Astrocyte (in vitro differentiated cells and primary cell): ENCODE results near the gene GJB5.

Experiments
- EZH2 ChIP-seq: IDR thresholded peaks from 2 replicates; pipeline ENCODE4 v1.6.1; 2012; ENCODE audit warnings: mild to moderate bottlenecking, low read length, inconsistent platforms; ENCODE audit not compliant: insufficient read depth
- TF ChIP-seq, protein P1 (sequence below): IDR thresholded peaks from 2 replicates; pipeline ENCODE4 v1.5.1; 2011; ENCODE audit warnings: low read depth, mild to moderate bottlenecking, inconsistent platforms, low read length, moderate library complexity; ENCODE audit not compliant: insufficient read depth

DNA sequence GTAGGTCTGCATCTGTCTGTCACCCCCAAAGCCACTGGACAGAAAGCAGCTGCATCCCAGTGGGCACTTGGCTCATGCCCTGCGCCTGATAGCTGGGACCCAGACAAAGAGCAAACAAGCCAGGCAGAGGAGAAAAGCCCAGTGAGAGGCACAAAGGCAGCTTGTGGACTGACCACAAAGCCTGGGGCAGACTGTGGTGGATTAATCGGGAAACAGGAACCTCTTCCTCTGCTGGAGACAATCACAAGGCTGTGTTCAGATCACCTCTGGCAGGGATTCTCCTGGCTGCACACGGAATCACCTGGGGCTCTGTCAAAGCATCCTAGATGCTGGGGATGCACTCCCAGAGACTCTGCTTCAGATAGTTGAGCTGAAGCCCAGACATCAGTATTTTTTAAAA is 15.2 kb upstream of the GJB5 start:
- TF ChIP-seq, protein P1, sequence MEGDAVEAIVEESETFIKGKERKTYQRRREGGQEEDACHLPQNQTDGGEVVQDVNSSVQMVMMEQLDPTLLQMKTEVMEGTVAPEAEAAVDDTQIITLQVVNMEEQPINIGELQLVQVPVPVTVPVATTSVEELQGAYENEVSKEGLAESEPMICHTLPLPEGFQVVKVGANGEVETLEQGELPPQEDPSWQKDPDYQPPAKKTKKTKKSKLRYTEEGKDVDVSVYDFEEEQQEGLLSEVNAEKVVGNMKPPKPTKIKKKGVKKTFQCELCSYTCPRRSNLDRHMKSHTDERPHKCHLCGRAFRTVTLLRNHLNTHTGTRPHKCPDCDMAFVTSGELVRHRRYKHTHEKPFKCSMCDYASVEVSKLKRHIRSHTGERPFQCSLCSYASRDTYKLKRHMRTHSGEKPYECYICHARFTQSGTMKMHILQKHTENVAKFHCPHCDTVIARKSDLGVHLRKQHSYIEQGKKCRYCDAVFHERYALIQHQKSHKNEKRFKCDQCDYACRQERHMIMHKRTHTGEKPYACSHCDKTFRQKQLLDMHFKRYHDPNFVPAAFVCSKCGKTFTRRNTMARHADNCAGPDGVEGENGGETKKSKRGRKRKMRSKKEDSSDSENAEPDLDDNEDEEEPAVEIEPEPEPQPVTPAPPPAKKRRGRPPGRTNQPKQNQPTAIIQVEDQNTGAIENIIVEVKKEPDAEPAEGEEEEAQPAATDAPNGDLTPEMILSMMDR = no peak
- no peak for TF ChIP-seq EZH2
